Right lung (tissue), 10 donors: ENCODE data around the gene RABEP1. TPM values are rescaled to one million over a fixed set of nuclear protein-coding genes. Genes with fewer than 3 reads are reported as not detected.
"Not testable (repeated sequence)": the region's sequence is repeated elsewhere in the genome, so short reads cannot be mapped to it uniquely, and the experiment has no call there.

ENCODE experiments used
- DNase-seq, 2 donors: peaks; one replicate each; pipeline ENCODE4 v3.0.0-alpha.2; 2013
- long read RNA-seq, 8 donors: transcript quantifications; one replicate each; lab custom pipeline, GENCODE V29; 2026
- polyA plus RNA-seq, 5 donors: library from polyadenylated mRNA; unstranded; fragments of 120-200 nt; gene quantifications; one replicate each; pipeline versions ENCODE4 v1.2.1 to v1.2.3, GENCODE V29; 2013; ENCODE audit warnings: inconsistent platforms in 1 of 5, low replicate concordance in 1 of 5; ENCODE audit not compliant: insufficient read length in 5 of 5, insufficient read depth in 1 of 5

The RABEP1 gene
- polyA plus RNA-seq = 10 to 100 TPM; 47.0 to 59.2 (median 56.1) TPM
- long read RNA-seq, donor 1, full-length matches to known transcripts = 3 of 77 reads
- long read RNA-seq, donor 1, partial matches to known transcripts = 62 of 77 reads
- long read RNA-seq, donor 1, other reads (novel, unspliced or antisense) = 12 of 77 reads
- long read RNA-seq, donor 2, full-length matches to known transcripts = 2 of 14 reads
- long read RNA-seq, donor 2, partial matches to known transcripts = 12 of 14 reads
- long read RNA-seq, donor 2, other reads (novel, unspliced or antisense) = 0 of 14 reads
- long read RNA-seq, donor 3, partial matches to known transcripts = 42 of 70 reads
- long read RNA-seq, donor 3, other reads (novel, unspliced or antisense) = 28 of 70 reads
- long read RNA-seq, donor 4, full-length matches to known transcripts = 2 of 14 reads
- long read RNA-seq, donor 4, partial matches to known transcripts = 12 of 14 reads
- long read RNA-seq, donor 4, other reads (novel, unspliced or antisense) = 0 of 14 reads
- long read RNA-seq, donor 5, full-length matches to known transcripts = 4 of 81 reads
- long read RNA-seq, donor 5, partial matches to known transcripts = 54 of 81 reads
- long read RNA-seq, donor 5, other reads (novel, unspliced or antisense) = 23 of 81 reads
- long read RNA-seq, donor 6, full-length matches to known transcripts = 4 of 38 reads
- long read RNA-seq, donor 6, partial matches to known transcripts = 29 of 38 reads
- long read RNA-seq, donor 6, other reads (novel, unspliced or antisense) = 5 of 38 reads
- long read RNA-seq, donor 7, full-length matches to known transcripts = 5 of 22 reads
- long read RNA-seq, donor 7, partial matches to known transcripts = 17 of 22 reads
- long read RNA-seq, donor 7, other reads (novel, unspliced or antisense) = 0 of 22 reads
- long read RNA-seq, donor 8, full-length matches to known transcripts = 1 of 1 reads
- long read RNA-seq, donor 8, partial matches to known transcripts = 0 of 1 reads
- long read RNA-seq, donor 8, other reads (novel, unspliced or antisense) = 0 of 1 reads

- DNase-seq = peak; percentile 85 to 90
These were observed at the start of gene RABEP1 for GRCh38 chr17:5281814-5282641. Gene RABEP1 (plus strand): TSS chr17:5282284. CDS start chr17:5282487, 203 bp downstream.

GRCh38 chr17:5233492-5233891, 48.6 kb upstream of the RABEP1 start:
- DNase-seq = not testable (repeated sequence)

- no peak for DNase-seq
These were observed 47.2 kb upstream of the RABEP1 start, which contains the start of gene SCIMP for GRCh38 chr17:5234645-5235576. Gene SCIMP (minus strand): TSS chr17:5234860. CDS start chr17:5234755, 105 bp downstream.

- no peak for DNase-seq
These were observed 45.0 kb upstream of the RABEP1 start for GRCh38 chr17:5236938-5237540.

- no peak for DNase-seq
These were observed 44.5 kb upstream of the RABEP1 start for GRCh38 chr17:5237541-5238016.

GRCh38 chr17:5238333-5238732, 43.8 kb upstream of the RABEP1 start:
- no peak for DNase-seq

GRCh38 chr17:5239769-5240168, 42.3 kb upstream of the RABEP1 start:
- DNase-seq = not testable (repeated sequence)

GRCh38 chr17:5241861-5242671, 40.0 kb upstream of the RABEP1 start:
- no peak for DNase-seq

GRCh38 chr17:5247621-5248020, 34.5 kb upstream of the RABEP1 start:
- no peak for DNase-seq

- no peak for DNase-seq
These were observed 33.1 kb upstream of the RABEP1 start for GRCh38 chr17:5248821-5249479.

GRCh38 chr17:5249615-5250014, 32.5 kb upstream of the RABEP1 start:
- peak; percentile 45 to 54 for DNase-seq

GRCh38 chr17:5254414-5254813, 27.7 kb upstream of the RABEP1 start:
- DNase-seq = no peak

GRCh38 chr17:5254903-5255521, 27.1 kb upstream of the RABEP1 start:
- DNase-seq = no peak

- DNase-seq = no peak
These were observed 25.0 kb upstream of the RABEP1 start for GRCh38 chr17:5257124-5257523.

GRCh38 chr17:5260542-5260941, 21.5 kb upstream of the RABEP1 start:
- DNase-seq = no peak

- no peak for DNase-seq
These were observed 19.6 kb upstream of the RABEP1 start for GRCh38 chr17:5262416-5262991.

GRCh38 chr17:5263441-5263840, 18.6 kb upstream of the RABEP1 start:
- DNase-seq = no peak
